GM23248 (cell line): ENCODE results near the gene NFIA. TPM values are rescaled to one million over a fixed set of nuclear protein-coding genes. Genes with fewer than 3 reads are reported as not detected.
"Not testable (repeated sequence)": the region's sequence is repeated elsewhere in the genome, so short reads cannot be mapped to it uniquely, and the experiment has no call there.

Experiments used
- DNase-seq: peaks from one replicate; pipeline ENCODE4 v3.0.0-alpha.2; 2015
- H2AFZ ChIP-seq: fragments of 200-600 bp; sonication (generic); 2 replicates; pipeline ENCODE4 v1.6.1; 2016; ENCODE audit warnings: antibody characterized with exemption
- H3F3A ChIP-seq: fragments of 200-600 bp; sonication (generic); 2 replicates; pipeline ENCODE4 v1.6.1; 2016; ENCODE audit warnings: mild to moderate bottlenecking, antibody characterized with exemption, mixed run types; ENCODE audit not compliant: insufficient read depth
- H3K27ac ChIP-seq: fragments of 200-600 bp; sonication (generic); 2 replicates; pipeline ENCODE4 v1.5.1; 2016; ENCODE audit warnings: mild to moderate bottlenecking
- H3K27me3 ChIP-seq: fragments of 200-600 bp; sonication (generic); replicated peaks from 2 replicates; pipeline ENCODE4 v1.6.1; 2016; ENCODE audit warnings: mild to moderate bottlenecking; ENCODE audit not compliant: insufficient read depth
- H3K36me3 ChIP-seq: fragments of 200-600 bp; sonication (generic); 2 replicates; pipeline ENCODE4 v1.6.1; 2016; ENCODE audit warnings: low read depth, mild to moderate bottlenecking
- H3K4me1 ChIP-seq: fragments of 200-600 bp; sonication (generic); 2 replicates; pipeline ENCODE4 v1.6.1; 2016; ENCODE audit warnings: mild to moderate bottlenecking; ENCODE audit not compliant: insufficient read depth
- H3K4me2 ChIP-seq: fragments of 200-600 bp; sonication (generic); one replicate; pipeline ENCODE4 v1.6.1; 2016; ENCODE audit warnings: mild to moderate bottlenecking; ENCODE audit not compliant: unreplicated experiment
- H3K4me3 ChIP-seq: fragments of 200-600 bp; sonication (generic); 2 replicates; pipeline ENCODE4 v1.5.1; 2016; ENCODE audit warnings: mild to moderate bottlenecking
- H3K79me2 ChIP-seq: fragments of 200-600 bp; sonication (generic); 2 replicates; pipeline ENCODE4 v1.6.1; 2016; ENCODE audit warnings: mild to moderate bottlenecking; ENCODE audit not compliant: insufficient read depth
- H3K9ac ChIP-seq: fragments of 200-600 bp; sonication (generic); 2 replicates; pipeline ENCODE4 v1.6.1; 2016; ENCODE audit warnings: mild to moderate bottlenecking
- H3K9me2 ChIP-seq: fragments of 200-600 bp; sonication (generic); 2 replicates; pipeline ENCODE4 v1.6.1; 2016; ENCODE audit warnings: mixed run types, mild to moderate bottlenecking, moderate library complexity; ENCODE audit not compliant: insufficient read depth
- H3K9me3 ChIP-seq: fragments of 200-600 bp; sonication (generic); one replicate; pipeline ENCODE4 v1.6.1; 2017; ENCODE audit warnings: low read depth
- H4K20me1 ChIP-seq: fragments of 200-600 bp; sonication (generic); 2 replicates; pipeline ENCODE4 v1.6.0; 2016; ENCODE audit not compliant: insufficient read depth
- EZH2 ChIP-seq: fragments of 200-600 bp; sonication (generic); IDR thresholded peaks from 2 replicates; pipeline ENCODE4 v1.6.1; 2018; ENCODE audit warnings: antibody characterized with exemption, mild to moderate bottlenecking; ENCODE audit not compliant: insufficient read depth, poor library complexity, severe bottlenecking
- EZH2phosphoT487 ChIP-seq: fragments of 200-600 bp; sonication (generic); IDR thresholded peaks from 2 replicates; pipeline ENCODE4 v1.6.1; 2018; ENCODE audit warnings: antibody characterized with exemption, moderate library complexity, mild to moderate bottlenecking, low read depth; ENCODE audit not compliant: insufficient read depth
- WGBS, 2 experiments: methylation state at CpG; one replicate each; pipeline ENCODE4 v1.1.6; 2015 to 2017; ENCODE audit warnings: low lambda C conversion rate in 2 of 2, low coverage in 1 of 2; ENCODE audit errors: missing lambda C conversion rate in 2 of 2; 5-methylcytosine and 5-hydroxymethylcytosine counted together
- in situ Hi-C: fragments of 300-500 bp; cut with MboI; formaldehyde crosslinking; loops from 2 replicates; pipeline ENCODE4 v1.15.0; 2020
- polyA plus RNA-seq: library from polyadenylated mRNA; unstranded; fragments of >200 nt; fragmentation: Nextera tagmentation; extraction: Ambion mirVana; gene quantifications from 2 replicates; pipeline ENCODE4 v1.2.1, GENCODE V29; 2016
- total RNA-seq: library from RNA; depleted of rRNA; stranded (reverse); fragments of >200 nt; shearing (Covaris generic); gene quantifications from 2 replicates; pipeline ENCODE4 v1.2.3, GENCODE V29; 2014

The NFIA gene
- total and polyA plus RNA-seq, 2 experiments from 2014 or later, result 3.4 to 8.8 TPM

- WGBS, 2 experiments, result 44% methylated on average over 7 of the region's 7 CpGs
- Histone ChIP-seq H3K9me3 (no peaks in the 10 kb centered on the region), H2AFZ (no peak overlapping the region), H3K9ac (no peak overlapping the region), H3K4me2 (no peak overlapping the region), H3K9me2 (no peaks in the 10 kb centered on the region), H3K4me1 (peaks cover 12% of the 10 kb centered on the region), H3F3A (no peaks in the 10 kb centered on the region), H3K27ac (no peak overlapping the region), H4K20me1 (no peaks in the 10 kb centered on the region), H3K27me3 (no peaks in the 10 kb centered on the region), H3K4me3 (no peak overlapping the region), H3K79me2 (peaks cover 3% of the 10 kb centered on the region; the same call in 1 of the 2 replicates), H3K36me3 (no peaks in the 10 kb centered on the region)
- in situ Hi-C loops, result no loop called here
- TF ChIP-seq EZH2, result no peak
- TF ChIP-seq EZH2phosphoT487, result no peak
- no peak for DNase-seq
These were observed 42.9 kb downstream of the NFIA start for GRCh38 chr1:61125263-61125662.

GRCh38 chr1:61125895-61126294 lies 43.5 kb downstream of the NFIA start:
- Histone ChIP-seq H4K20me1 (no peaks in the 10 kb centered on the region), H3K36me3 (no peaks in the 10 kb centered on the region), H3K79me2 (peaks cover 3% of the 10 kb centered on the region; the same call in 1 of the 2 replicates), H3K4me1 (peaks cover 10% of the 10 kb centered on the region), H3K9me3 (no peaks in the 10 kb centered on the region), H3F3A (no peaks in the 10 kb centered on the region), H2AFZ (no peak overlapping the region), H3K27me3 (no peaks in the 10 kb centered on the region), H3K9me2 (no peaks in the 10 kb centered on the region), H3K9ac (no peak overlapping the region), H3K4me2 (no peak overlapping the region), H3K4me3 (no peak overlapping the region), H3K27ac (no peak overlapping the region)
- in situ Hi-C loops, result no loop called here
- 63 to 67% methylated on average over 3 of the region's 3 CpGs for WGBS, 2 experiments
- DNase-seq, result no peak
- TF ChIP-seq EZH2 (no peak), EZH2phosphoT487 (no peak)

GRCh38 chr1:61126843-61127242 lies 44.5 kb downstream of the NFIA start:
- H3K9me2 ChIP-seq, H2AFZ ChIP-seq, H3K4me2 ChIP-seq, in situ Hi-C loops, H3K9ac ChIP-seq, H3F3A ChIP-seq, H4K20me1 ChIP-seq, H3K4me1 ChIP-seq, DNase-seq, H3K9me3 ChIP-seq, H3K79me2 ChIP-seq, H3K4me3 ChIP-seq, H3K27me3 ChIP-seq, H3K27ac ChIP-seq, H3K36me3 ChIP-seq: not testable (repeated sequence)
- WGBS, 2 experiments, result 98 to 99% methylated on average over 12 of the region's 12 CpGs

- Histone ChIP-seq H3K9me2 (no peaks in the 10 kb centered on the region), H3K27me3 (no peaks in the 10 kb centered on the region), H3K4me3 (no peak overlapping the region), H3K4me2 (no peak overlapping the region), H3K36me3 (no peaks in the 10 kb centered on the region), H2AFZ (no peak overlapping the region), H3K79me2 (no peaks in the 10 kb centered on the region), H3K9me3 (no peaks in the 10 kb centered on the region), H3F3A (peaks cover 4% of the 10 kb centered on the region; the same call in 1 of the 2 replicates), H3K27ac (no peak overlapping the region), H3K9ac (no peak overlapping the region), H4K20me1 (no peaks in the 10 kb centered on the region), H3K4me1 (0 out of 2 replicates have a peak, but pooled peaks cover 8% of the 10 kb centered on the region)
- DNase-seq, result no peak
- no peak for TF ChIP-seq EZH2phosphoT487
- no peak for TF ChIP-seq EZH2
- WGBS, 2 experiments, result 91% methylated on average over 6 of the region's 6 CpGs
- in situ Hi-C loops, result no loop called here
These were observed 48.1 kb downstream of the NFIA start for GRCh38 chr1:61130338-61131000.

GRCh38 chr1:61131248-61131647 lies 48.9 kb downstream of the NFIA start:
- Histone ChIP-seq H3K4me2 (no peak overlapping the region), H3F3A (peaks cover 4% of the 10 kb centered on the region; the same call in 1 of the 2 replicates), H3K9me3 (no peaks in the 10 kb centered on the region), H3K79me2 (no peaks in the 10 kb centered on the region), H3K9me2 (no peaks in the 10 kb centered on the region), H2AFZ (no peak overlapping the region), H3K4me1 (0 out of 2 replicates have a peak, but pooled peaks cover 8% of the 10 kb centered on the region), H3K36me3 (no peaks in the 10 kb centered on the region), H4K20me1 (no peaks in the 10 kb centered on the region), H3K27me3 (no peaks in the 10 kb centered on the region), H3K4me3 (no peak overlapping the region), H3K27ac (no peak overlapping the region), H3K9ac (no peak overlapping the region)
- DNase-seq, result no peak
- TF ChIP-seq EZH2 (no peak), EZH2phosphoT487 (no peak)
- in situ Hi-C loops, result no loop called here
